CD4-positive, alpha-beta T cell treated with Interleukin-6 for 4 hours (primary cell): Measurements from ENCODE around the gene SUN3.
A peak's percentile ranks its signal among the peaks of the same experiment; 100 is the strongest.
"Not testable (repeated sequence)": the region's sequence is repeated elsewhere in the genome, so short reads cannot be mapped to it uniquely, and the experiment has no call there.

Experiments
- DNase-seq: peaks from one replicate; pipeline ENCODE4 v3.0.0-alpha.2; 2020; ENCODE audit warnings: mixed read lengths

SUN3 gene

DNA sequence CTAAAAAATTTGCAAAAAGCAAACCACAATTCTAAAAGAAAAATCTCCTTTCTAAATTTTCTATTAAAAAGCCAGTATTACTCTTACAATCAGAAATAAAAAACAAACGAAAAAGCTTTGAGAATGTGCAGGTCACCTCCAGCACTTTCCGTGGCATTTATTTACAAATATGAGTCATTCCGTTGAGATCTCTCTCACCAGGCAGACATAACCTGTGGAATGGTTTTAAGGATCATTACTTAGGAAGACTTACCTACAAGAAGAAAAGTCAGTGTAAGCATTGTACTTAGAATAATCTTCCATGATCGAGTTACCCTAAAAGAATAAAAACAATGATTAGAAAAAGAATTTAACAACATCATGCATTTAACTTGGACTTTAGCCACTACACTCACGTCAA lies 3.3 kb downstream of the SUN3 start:
- no peak for DNase-seq

DNA sequence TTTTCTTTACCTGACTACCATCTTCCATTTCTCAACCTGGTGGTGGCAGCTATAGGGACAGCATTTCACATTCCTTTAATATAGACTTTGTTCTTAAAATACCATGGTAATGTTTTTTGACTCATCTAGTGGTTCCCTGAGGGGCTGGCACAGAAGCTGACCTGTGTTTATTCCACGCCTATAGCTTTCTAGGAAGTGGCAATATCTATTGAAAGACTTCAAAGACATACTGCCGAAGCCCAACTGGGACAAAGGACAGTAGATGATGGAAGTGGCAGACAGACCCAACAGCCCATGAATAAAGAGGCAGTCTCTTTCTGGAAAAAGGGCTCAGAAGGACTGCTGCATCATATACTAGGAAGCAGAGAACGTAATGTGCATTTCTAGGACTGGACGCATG lies 11.2 kb downstream of the SUN3 start:
- DNase-seq, result no peak

DNA sequence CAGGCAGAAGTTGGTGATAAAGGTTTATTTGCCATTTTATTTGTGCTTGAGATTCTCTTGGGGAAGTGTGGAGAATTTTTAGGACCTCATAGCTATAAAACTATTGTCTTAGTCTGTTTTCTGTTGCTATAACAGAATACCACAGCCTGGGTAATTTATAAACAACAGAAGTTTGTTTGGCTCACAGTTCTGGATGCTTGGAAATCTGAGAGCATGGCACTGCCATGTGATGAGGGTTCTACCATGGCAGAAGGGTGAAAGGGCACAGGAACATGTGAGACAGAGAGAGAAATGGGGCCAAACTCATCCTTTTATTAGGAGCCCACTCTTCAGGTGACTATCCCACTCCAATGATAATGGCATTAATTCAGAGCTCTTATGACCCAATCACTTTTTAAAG lies 12.3 kb downstream of the SUN3 start:
- DNase-seq, result no peak

DNA sequence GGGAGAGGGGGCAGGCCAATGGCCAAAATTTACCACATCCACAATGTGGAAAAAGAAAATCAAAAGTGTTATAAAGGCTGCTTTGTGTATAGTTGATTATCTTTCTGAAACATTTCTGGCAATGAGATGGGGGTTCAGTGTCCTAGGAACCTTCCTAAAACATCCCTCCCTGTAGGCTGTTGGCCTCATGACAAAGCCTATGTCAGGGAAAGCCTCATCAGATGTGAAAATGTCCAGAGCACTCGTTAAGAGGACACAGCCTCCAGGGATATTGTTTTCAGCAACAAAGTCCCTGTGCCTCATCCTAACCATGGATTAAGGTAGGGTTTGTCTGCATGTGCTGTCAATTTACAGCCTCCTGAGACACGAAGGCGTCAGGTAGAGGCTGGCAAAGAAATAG lies 17.0 kb downstream of the SUN3 start:
- no peak for DNase-seq

DNA sequence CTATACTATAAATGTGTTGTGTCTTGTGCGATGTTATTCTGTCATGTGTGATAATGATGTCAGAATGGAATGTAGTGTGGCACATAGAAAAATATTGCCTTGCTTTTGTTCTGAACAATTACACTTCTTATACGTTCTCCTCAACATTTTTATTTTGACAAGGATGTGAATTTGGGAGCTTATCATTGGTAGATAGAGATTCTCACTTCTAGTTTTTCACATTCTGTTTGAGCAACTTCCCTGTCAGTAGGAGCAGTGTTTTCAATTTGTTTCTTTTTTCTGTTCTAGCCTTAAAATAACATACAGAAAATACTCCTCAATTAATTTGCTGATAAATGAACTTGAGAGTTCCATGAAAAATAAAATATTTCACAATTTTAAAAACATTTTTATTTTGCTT lies 17.6 kb downstream of the SUN3 start:
- DNase-seq, result no peak

DNA sequence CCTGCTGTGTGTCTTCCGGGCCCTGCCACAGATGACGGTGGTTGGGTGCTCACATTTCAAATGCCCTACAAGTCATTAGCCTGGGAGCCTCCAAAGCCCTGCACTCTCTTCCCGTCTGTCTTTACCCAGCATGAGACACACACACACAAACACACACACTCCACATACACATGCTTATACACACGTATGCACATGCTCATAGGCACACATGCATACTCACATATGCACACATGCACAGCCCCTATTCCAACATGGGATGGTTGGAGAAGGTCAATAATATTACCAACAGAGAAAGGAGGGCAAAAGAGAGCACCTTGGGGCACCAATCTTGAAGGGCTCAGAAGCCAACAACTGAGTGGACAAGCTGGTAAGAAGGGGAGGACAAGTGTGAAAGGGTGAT lies 19.0 kb downstream of the SUN3 start:
- DNase-seq, result no peak

DNA sequence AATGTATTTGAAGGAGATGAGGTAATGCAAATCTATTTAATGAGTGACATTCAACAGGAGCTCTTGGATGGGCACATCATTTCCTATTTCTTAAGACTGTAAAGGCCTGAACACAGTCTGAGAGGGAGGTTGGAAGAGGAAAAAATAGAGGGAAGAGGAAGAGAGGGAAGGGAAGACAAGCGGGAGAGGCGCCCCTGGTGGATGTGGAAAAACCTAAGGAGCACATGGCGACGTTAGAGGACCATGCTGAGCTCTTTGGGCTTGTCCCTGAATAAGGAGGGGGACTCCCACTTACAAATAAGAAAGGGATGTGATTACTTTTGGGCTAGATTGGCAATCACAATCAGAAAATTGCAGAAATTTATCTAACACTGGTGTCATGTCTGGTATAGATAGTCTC lies 19.6 kb downstream of the SUN3 start:
- DNase-seq, result no peak

DNA sequence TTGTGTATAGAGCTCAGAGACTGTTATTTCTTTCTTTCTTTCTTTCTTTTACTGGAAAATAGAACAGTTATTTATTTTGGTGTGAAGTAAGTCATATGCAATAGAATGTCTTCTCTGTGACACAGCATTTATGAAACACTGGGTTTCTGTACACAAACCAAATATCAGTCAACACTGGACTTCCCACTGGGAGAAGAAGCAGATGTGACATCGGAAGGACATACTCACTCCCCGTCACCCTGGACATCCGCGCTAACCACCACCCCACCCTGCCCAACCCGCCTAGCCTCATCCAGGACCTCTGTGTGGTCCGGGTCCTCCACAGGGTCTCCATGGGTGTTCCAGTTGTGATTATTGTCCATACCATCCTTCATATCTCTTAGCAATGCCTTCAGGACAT lies 22.0 kb downstream of the SUN3 start:
- DNase-seq, result no peak

DNA sequence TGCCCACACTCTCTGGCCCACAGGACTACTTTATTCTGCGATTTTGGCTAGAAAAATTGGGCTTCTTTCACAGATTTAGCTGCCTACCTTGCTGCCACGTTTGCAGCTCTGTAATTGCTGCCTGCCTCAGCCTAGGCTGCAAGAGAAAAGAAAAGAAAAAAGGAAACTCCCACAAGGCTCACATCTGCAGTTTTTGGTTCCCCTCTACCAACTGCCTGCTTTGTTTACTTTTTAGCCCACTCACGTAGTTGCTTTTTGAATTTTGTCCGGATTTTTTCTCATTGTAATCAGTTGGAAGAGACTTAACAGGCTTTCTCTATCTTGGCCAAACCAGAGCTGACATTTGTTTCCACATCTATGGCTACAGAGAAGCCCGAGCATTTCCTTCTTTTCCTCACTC lies 24.3 kb downstream of the SUN3 start:
- DNase-seq, result no peak

DNA sequence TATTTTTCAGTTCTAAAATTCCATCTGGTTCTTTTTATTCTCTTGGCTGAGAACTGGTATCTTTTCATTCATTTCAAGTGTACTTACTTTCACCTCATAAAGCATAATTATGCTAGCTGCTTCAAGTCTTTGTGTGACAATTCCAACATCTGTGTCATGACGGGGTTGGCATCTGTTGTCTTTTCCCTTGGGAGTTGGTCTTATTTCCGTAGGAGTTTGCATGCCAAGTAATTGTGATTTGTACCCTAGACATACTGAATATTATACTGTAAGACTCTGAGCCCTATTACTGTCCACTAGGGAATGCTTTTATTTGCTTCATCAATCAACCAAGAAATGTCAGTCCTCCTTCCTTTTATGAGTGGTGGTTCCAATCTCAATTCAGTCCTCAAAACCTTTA lies 24.9 kb downstream of the SUN3 start:
- no peak for DNase-seq

DNA sequence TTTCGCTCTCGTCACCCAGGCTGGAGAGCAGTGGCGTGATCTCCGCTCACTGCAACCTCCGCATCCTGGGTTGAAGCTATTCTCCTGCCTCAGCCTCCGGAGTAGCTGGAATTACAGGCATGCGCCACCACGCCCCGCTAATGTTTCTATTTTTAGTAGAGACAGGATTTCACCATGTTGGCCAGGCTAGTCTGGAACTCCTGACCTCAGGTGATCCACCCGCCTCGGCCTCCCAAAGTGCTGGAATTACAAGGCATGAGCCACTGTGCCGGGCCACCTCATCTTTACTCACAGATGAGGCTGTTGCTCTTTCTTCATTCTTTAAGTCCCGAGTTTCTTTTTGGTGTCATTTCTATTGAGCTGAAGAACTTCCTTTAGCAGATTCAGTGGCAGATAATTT lies 28.7 kb downstream of the SUN3 start:
- DNase-seq, result not testable (repeated sequence)

DNA sequence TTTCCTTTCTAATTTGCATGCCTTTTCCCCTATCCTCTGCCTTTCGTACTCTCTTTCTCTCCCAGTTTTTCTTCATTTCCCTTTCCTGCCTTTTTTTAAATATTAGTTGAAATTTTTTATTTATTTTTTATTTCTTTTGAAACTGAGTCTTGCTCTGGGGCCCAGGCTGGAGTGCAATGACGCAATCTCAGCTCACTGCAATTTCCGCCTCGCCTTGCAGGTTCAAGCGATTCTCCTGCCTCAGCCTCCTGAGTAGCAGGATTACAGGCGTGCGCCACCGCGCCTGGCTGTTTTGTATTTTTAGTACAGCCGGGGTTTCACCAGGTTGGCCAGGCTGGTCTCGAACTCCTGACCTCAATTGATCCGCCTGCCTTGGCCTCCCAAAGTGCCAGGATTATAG lies 29.5 kb downstream of the SUN3 start:
- DNase-seq, result no peak

DNA sequence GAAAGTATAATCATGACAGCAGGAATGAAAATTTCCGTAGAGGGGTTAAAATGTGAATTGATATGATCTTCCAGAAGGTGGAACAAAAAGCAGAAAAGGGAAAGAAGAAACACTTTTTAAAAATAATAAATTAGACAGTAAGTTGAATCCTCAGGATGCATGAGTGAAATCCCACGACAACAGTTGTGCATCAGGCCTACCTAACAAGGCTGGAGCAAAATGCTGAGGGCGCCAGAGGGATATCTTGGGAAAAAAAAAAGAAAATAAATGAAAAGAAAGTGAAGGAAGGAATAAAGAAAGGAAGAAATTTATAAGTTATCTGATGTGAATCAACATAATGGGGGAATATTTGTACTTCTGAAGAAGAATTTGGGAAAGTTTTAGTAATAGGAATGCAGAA lies 36.5 kb downstream of the SUN3 start:
- DNase-seq, result no peak

DNA sequence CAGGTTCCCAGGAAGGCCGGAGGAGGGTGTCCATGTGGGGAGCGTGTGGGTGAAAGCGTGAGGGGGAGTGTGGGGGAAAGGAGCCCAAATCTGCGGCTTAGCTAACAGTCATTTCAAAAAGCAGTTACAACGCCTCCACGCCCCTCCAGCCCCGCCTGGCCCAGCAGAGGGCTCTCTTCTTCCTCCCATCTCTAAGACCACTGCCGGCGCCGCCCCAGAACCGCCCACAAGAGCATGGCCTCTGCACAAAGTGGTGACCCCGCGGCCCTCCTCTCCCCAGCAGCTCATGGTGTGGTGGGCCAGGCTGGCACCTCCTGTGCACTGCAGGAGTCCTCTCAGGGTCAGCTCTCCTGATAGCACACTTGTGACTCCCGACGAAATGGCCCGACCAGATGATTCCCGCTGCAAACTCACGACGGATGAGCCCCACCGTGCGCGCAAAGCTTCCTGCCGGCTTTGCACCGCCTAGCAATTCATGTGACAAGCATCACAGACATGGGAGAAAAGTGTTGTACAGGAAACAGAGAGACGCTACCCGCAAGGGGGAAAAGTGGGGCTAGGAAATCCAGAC lies 37.1 kb downstream of the SUN3 start:
- DNase-seq, result peak; percentile 93

DNA sequence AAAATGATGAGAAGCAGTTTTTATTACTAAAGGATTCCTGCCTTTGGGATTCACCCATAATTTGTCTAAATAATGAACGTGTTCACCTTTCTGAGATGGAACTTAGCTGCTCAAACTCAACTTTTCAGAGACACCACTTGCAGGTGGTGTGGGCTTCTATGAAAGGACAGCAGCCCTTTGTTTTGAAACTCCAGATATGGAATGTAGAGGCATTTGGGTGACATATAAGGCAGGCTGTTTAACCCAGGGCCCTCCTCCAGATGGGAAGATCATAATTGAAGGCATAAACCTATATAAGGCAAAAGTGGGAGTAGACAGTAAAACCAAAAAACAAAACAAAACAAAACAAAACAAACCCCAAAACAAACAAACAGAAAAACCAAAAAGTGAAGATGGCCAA lies 37.6 kb downstream of the SUN3 start:
- DNase-seq, result no peak

DNA sequence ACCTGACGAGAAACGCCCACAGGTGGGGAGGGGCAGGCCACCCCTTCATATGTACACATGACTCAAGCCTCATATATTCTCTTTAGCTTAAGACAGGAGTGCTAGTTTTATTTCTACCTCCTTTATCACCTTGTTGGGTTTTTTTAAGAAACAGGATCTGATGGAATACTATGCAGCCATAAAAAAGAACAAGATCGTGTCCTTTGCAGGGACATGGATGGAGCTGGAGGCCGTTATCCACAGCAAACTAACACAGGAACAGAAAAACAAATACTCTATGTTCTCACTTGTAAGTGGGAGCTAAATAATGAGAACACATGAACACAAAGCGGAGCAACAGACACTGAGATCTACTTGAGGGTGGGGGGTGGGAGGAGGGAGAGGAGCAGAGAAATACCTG lies 38.3 kb downstream of the SUN3 start:
- DNase-seq, result no peak

DNA sequence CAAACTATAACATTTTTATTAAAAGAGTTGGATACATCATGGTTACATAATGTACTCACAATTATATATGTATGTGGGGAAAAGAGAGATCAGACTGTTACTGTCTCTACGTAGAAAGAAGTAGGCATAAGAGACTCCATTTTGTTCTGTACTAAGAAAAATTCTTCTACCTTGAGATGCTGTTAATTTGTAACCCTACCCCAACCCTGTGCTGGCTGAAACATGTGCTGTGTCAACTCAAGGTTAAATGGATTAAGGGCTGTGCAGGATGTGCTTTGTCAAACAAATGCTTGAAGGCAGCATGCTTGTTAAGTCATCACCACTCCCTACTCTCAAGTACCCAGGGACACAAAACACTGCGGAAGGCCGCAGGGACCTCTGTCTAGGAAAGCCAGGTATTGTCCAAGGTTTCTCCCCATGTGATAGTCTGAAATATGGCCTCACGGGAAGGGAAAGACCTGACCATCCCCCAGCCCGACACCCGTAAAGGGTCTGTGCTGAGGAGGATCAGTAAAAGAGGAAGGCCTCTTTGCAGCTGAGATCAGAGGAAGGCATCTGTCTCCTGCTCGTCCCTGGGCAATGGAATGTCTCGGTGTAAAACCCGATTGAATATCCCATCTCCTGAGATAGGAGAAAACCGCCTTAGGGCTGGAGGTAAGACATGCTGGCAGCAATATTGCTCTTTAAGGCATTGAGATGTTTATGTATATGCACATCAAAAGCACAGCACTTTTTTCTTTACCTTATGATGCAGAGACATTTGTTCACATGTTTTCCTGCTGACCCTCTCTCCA lies 39.1 kb downstream of the SUN3 start:
- DNase-seq, result not testable (repeated sequence)

DNA sequence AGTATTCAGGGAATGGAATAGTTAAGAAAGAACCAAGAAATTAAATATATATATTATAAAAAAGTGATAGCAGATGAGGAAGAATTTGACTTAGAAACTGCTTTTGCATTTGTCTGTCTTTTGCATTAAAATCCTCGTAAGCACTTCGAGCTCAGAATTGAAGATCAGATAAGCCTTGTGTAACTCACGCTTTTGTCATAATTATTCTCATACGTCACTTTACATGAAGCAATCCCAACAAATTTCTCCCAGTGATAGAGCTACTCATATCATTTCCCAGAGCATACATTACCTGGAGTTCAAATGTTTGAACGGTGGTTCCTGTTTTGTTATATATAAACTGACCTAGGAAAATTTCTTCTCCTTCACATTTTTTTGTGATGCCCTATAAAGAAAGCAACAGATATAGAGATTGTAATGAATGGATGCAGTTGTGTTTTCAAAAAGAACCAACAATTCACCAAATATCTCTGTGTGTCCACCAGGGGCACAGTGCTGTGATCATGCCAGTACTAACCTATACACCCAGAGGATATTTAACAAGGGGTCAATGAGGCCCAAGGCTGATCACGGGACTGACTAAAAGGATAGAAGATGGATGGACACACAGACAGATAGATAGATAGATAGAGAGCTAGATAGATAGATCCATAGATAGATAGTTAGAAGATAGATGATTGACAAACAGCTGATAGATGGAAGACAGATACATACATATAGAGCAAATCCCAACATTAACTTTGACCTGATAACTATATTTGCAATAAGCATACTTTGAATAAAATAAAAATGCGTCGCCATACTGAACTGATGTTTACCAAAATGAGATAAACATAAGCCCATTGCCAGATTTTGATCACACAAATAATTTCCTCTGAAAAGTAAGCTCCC lies 40.2 kb downstream of the SUN3 start:
- no peak for DNase-seq

DNA sequence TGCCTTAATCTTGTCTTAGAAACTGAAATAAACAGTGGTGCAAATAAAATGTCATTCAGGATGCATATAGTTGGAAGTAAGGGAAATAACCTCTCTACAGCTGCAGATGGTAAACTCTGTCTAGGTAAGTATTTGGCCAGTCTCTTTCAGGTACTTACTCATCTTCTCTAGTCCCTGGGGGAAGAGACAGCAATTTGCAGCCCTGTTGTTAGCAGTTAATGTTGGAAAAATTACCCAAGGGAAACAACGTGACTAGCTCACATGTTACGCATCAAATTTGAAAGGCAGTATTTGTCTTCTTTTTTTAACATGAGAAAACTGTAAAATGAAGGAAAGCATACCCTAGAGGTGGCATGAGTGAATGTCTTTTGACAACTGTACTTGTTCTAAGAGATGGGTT lies 46.3 kb downstream of the SUN3 start:
- no peak for DNase-seq

DNA sequence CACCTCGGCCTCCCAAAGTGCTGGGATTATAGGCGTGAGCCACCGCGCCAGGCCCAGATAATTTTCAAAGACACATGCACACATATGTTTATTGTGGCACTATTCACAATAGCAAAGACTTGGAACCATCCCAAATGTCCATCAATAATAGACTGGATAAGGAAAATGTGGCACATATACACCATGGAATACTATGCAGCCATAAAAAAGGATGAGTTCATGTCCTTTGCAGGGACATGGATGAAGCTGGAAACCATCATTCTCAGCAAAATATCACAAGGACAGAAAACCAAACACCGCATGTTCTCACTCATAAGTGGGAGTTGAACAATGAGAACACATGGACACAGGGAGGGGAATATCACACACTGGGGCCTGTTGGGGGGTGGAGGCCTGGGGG lies 48.3 kb downstream of the SUN3 start:
- DNase-seq, result not testable (repeated sequence)

DNA sequence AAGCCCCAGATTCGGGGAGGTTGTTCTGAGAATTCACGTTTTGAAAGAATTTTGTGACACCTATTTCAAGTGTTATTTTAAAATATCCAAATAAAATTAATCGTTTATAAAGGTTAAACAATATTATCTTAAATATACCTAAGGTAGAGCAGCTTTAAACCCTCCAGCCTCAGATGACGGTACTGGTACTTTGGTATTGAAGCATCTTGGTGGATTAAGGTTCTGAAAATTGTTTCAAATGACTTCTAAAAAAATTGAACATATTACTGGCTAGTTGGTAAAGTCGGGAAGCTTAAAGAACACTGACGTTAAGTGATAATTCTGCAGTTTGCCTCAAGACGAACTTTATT lies 49.1 kb downstream of the SUN3 start:
- DNase-seq, result no peak

DNA sequence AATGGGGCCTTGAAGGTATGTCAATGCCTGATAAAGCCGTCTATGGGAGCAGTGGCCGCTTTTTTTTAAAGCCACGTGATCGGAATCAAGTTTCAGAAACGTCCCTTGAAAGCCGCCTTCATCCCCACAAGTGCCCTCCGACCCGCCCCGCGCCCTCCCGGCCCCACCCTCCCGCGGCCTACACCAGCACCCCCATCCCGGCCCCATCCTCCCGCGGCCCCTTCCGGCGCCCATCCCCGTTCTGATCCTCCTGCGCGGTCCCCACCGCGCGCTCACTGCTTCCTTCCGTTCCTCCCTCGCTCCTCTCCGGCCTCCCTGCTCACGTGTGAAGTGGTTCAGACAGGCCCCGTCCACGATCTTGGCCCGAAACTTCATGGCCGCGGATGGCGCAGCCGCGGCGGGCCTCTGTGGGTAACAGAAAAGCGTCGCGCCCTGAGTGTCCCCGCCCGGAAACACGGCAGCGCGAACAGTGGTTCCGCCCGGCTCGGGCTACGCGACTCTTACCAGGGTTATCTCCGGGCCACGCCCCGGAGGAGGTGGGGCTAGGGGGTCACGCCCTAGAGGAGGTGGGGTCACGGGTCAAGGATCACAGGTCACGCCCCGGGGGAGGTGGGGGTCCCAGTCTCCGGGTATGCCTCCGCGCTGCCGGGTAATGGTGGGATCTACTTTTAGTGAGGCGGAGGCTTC lies 49.6 kb downstream of the SUN3 start, which contains the start of gene HUS1:
TSS of gene HUS1 (minus strand) at position 471 of the 687 bp plus-strand sequence. CDS start at position 375, 96 bp downstream.
- peak; percentile 91 for DNase-seq

DNA sequence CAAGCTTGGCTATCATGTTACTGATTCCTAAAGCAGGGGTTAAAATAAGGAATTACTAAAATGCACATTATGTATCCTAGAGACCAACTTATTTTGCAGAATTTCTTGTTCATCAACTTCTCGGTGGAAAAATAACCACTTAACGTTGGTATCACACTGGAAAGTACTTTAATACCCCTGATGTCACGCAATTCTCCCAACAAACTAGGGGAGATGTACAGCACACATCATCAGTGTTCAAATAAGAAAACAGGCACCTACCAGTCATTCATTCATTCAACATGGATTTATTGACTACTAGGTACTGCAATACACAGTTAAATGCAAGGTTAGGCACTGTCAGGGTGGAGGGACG lies 50.1 kb downstream of the SUN3 start:
- DNase-seq, result no peak
